ENCODE measurements around the gene MCRIP2.

DNA sequence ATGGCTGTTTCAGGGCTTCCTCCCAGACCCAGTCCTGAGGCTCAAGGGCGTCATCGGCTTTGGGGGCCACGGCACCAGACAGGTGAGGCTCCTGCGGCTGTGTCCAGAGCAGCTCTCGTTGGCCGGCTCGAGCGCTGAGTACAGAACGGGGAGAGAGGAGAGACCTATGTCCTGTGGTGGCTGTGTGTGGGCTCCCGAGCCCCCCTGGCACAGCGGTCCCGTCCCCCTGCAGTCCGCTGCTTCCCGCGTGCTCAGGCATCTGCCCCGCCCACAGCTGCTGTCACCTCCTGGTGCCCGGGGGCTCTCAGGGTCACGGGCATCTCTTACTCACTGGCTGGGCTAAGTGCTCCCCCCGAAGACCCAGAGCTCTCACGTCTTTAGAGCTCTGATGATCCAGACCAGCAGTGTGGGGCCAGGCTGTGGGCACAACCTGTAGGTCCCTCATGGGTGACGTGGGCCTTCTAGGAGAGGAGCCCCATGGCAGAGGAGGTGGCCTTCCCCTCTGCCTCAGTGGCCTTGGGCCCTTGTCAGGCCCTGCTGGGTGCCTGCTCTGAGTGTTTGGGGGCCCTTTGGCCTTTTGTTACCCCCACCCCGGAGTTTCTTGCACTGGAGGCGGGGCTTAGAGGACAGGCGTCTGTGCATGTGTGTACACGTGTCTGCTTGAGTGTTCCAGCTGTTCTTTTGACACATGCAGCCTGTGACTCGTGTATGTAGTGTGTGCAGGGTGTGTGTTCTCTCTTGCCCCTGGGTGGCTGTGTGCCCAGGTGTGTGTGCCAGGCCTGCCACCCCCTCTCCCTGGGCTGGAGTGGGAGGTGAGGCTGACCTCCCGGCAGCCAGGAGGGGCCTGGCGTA is 11.1 kb downstream of the MCRIP2 start:
- TF ChIP-seq, protein P1, sequence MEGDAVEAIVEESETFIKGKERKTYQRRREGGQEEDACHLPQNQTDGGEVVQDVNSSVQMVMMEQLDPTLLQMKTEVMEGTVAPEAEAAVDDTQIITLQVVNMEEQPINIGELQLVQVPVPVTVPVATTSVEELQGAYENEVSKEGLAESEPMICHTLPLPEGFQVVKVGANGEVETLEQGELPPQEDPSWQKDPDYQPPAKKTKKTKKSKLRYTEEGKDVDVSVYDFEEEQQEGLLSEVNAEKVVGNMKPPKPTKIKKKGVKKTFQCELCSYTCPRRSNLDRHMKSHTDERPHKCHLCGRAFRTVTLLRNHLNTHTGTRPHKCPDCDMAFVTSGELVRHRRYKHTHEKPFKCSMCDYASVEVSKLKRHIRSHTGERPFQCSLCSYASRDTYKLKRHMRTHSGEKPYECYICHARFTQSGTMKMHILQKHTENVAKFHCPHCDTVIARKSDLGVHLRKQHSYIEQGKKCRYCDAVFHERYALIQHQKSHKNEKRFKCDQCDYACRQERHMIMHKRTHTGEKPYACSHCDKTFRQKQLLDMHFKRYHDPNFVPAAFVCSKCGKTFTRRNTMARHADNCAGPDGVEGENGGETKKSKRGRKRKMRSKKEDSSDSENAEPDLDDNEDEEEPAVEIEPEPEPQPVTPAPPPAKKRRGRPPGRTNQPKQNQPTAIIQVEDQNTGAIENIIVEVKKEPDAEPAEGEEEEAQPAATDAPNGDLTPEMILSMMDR (IDR thresholded peaks at IDR 0.05) = no peak
- TF ChIP-seq POLR2A (IDR thresholded peaks at IDR 0.05) (no peak), POLR2AphosphoS5 (IDR thresholded peaks at IDR 0.05) (no peak), EP300 (IDR thresholded peaks at IDR 0.05) (no peak)

All from upper lobe of left lung (tissue), 4 donors.